Measurements from ENCODE around the gene ASB1.
"Not testable (repeated sequence)": the region's sequence is repeated elsewhere in the genome, so short reads cannot be mapped to it uniquely, and the experiment has no call there.

Gene ASB1

DNA sequence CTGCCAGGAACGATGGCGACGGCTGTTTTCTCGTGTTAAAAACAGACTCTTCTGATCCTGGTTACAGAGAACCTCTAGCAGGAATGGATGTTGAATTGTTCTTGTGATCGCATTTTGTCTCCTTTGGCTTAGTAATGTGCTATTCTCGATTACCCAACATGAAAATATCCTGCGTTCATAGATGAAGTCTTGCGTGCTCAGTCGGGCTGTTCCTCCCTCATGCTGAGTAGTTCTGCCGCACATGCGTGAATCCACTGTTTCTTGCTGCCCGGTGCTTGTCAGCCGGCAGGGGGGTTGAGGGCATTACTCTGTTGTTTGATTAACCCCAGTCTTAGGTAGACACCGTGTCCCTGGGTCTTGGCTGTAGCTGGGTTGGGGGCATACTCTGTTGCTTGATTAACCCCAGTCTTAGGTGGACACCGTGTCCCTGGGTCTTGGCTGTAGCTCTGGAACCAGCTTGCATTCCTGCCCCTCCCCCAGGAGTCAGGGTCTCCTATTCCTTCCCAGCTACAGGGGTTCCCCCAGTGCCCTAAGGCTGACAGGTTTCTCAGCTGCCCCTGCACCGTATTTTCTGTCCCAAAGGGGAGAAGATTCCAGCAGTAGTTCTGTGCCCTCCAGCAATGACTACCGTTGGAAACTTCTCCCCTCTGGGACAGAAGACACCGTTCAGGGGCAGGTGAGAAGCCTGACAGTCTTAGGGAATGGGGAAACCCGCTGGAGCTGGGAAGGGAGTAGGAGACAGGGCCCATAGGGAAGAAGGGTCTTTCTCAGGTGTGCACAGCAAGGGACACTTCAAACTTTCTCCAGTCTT is 22.1 kb upstream of the ASB1 start:
- no peak for DNase-seq

DNA sequence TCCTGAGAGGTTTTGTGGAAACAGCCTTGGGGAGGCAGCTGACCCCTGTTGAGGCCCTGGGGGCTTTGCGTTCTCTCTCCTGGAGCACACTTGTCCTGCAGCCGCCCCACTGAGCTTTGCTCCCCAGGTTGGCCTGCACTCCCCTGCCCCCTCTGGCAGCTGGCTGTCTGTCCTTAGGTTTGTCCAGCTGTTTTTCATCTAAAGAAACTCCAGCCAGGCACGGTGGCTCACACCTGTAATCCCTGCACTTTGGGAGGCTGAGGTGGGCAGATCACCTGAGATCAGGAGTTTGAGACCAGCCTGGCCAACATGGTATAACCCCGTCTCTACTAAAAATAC is 21.5 kb upstream of the ASB1 start:
- DNase-seq = not testable (repeated sequence)

DNA sequence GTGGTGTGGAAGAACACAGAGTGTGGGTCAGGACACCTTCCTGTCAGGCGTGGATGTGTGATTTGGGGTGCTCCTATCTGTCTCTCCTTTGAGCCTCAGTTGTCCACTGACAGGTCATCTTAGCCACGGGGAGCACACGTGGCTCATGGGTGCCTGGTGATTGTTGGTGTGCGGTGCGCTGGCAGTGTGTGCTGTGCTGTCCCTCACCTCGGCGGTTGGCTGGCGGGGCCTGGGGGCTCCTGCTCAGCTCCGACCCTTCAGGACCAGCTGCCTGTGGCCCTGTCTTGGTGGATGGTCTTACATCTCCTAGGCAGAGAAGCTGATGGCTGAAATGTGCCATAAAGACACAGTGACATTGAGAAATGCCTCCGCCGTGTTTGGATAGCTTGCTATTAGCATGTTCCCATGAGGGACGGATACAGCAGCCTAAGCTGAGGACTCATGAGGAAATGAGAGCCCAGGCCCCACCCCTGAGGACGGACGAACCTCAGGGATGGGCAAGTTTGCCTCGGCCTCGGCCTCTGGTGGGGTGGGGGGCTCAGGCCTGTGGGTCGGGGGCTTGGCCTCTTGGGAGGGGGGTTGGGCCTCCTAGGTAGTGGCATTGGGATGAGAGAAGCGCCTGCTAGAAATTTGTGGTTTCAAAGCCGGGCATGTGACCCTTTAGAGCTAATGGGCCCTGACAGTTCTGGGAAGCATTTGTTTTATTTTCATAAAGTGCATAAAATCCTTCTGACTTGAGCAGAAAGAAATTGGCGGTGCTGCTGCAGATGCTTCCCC is 20.3 kb upstream of the ASB1 start:
- no peak for DNase-seq

DNA sequence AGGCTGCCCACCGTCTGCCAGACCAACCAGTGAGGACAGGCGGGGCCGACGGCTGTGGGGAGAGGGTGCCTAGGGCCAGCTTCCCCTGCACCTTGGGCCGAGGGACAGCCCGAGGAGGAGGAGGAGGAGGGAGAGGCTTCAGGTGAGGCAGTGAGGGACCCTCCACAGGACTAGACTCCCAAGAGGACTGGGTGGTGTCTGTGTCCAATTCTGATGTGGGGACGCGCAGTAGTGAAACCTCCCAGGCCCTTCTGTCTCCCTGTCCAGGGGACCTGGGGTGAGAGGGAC is 19.8 kb upstream of the ASB1 start:
- no peak for DNase-seq

DNA sequence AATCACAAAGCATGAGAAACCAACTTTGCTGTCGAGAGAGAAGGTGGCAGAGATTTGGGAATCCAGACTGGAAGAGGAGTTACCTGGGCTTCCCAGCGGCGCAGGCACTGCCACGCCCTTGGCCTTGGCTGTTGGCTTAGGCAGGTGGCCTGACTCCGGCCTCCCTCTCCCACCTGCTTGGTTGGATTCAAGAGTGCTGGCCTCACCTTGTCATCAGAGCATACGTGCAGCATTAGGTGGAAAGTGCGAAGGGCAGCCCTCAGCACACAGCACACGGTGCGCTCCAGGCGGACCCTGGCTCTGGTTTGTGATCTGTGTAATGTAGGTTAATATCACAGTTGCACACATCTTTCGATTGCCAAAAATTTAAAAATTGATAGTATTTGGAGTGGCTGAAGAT is 19.2 kb upstream of the ASB1 start:
- no peak for DNase-seq

DNA sequence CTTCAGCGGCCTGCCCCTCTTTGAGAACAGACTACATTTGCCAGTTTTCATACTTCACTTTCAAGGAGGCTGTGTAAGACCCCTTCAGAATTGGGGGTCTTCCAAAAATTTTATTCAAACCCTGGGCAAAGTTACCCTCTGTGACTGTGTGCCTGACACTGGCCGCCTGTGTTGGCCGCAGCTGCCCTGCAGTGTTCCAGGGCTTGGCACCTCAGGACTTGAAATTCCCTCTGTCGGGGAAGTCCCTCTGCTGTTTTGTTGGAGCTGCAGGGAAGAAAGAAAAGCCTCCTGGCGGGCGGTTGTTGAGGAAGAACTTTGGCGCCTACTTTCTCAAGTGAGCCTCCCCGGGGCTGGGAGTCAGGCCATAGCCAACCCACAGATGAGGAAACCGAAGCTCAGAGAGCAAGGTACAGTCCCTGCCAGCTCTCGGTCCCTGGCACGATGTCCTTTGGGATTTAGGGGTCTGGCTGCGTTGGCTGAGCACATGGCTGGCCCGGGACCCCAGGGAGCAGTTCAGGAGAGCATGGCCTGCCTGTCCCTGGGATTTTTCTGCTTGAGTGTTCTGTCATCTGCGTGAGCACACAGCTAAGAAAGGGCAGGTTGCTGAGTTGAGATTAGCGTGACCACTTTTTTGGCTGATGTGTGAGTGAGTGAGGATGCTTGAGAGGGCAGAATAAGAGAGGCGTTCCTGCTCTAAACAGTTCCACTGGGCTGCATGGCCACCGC is 17.9 kb upstream of the ASB1 start:
- DNase-seq = no peak

DNA sequence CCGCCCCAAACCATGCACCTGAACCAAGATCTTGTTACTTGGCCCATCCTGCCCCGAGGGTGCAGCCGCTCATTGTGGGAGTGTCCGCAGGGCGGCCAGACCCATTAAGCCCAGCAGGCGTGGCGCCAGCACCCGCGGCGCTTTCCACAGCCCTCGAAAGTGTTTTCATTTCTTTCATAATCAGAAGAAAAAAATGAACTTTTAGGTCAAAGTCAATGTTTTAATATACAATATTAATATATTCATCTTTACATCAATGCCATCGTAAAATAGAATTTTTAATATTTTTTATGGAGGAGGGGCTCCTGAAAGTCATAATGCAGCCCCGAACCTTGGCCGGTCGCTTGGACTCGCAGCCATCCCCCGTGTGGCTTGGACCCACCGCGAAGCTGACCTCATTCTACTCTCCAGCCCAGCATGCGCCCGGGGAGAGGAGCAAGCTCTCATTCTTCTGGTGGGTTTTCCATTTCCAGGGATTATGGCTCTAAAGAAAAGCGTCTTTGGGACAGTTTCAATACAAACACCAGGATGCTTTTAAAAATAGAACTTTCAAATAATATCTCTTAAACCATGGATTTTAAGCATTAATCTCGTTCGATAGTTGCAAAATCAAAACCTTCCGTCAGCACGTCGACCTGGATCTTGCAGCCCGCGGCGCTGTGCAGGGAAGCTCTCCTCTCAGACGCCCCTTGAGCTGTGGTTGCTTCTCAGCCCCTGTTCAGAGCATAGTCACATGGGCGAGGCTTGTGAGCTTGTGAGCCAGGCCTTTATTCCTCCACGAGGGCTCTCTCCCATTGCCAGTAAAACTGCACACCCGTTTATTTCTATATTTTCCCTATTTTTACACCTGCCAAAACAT is 17.2 kb upstream of the ASB1 start:
- DNase-seq = no peak

DNA sequence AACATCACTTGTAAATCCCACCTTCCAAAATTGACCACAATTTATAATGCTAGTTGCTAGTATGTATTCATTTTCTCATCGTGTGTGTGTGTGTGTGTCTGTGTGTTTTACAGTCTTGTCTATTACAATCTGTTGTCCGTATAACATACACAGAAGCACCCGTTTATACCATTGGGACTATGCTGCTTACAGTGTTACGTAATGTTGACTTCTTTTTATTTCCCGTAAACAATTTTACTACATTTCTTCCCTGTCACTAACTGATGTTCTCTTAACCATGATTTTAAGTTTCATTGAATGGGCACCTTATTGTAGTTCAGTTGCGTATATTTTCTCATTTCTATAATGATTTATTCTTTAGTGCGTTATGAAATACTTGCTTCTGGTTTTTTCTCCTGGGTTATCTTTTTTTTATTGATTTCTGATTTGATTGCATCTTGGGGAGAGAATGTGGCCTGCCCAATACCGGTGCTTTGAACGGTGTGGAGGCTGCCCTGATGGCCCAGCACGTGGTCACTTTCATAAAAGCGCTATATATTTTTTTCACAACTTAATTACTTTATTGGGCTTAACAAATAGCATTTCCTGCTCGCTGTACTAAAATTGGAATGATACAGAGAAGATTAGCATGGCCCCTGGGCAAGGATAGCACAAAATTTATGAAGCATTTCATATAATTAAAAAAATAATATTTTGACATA is 14.5 kb upstream of the ASB1 start:
- DNase-seq = no peak

DNA sequence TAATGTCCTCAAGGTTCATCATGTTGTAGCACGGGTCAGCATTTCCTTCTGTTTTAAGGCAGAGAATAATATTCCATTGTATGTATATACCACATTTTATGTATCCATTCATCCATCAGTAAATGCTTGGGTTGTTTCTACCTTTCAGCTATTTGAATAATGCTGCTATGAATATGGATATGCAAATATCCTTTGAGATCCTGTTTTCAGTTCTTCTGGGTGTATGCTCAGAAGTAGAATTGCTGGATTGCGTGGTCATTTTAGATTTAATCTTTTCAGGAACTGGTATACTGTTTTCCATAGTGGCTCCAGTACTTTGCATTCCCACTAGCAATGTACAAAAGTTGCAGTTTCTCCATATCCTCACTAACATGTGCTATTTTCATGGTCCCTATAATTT is 13.4 kb upstream of the ASB1 start:
- DNase-seq = no peak

DNA sequence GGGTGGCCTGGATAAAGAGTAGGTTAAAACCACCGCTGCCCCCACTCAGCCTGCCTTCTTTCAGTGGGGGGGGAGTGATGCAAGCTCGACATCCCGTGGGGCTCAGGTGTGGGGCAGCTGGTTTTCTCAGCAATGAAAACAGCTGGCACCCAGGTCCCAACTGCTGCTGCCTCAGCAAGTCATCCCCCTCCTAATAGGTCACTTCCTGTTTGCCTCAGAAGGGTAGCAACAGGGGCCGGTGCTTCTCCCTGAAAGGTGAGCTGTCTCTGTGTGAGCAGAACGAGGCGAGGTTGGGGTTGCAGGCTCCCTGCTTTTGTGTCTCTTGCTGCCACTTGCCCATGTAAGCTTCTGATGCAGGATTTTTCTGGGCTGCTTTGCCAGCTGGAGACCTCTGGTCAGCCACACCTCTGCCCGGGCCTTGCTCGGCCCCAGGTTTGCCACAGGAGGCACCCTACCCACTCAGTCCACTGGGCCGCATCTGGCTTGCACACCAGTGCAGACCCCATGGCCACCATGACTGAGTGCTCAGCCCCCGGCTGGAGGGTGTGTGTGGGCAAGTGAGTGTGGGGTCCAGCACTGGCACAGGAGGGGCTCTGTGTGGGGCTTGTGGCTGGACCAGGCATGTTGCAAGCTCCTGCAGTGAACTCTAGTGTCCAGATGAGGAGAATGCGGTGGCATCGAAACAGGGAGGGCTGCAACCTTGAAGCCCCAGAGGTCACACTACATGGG is 11.5 kb upstream of the ASB1 start:
- no peak for DNase-seq

DNA sequence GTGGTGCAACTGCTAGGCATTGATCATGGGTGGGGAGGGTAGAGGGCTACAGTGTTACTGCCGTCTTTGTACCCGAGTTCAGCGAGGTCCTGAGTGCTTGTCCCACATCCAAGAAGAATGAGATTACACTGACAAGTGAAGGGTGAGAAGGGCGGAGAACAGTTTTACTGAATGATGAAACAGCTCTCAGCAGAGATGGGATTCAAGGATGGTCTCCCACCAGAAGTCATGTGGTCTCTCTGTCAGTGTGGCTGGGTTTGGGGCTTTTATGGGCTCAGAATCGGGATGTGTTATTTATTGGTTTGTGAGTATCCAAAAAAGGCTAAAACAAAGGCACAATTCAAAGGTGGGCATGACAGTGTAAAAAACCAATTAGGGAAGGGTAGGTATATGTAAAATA is 10.8 kb upstream of the ASB1 start:
- DNase-seq = no peak

DNA sequence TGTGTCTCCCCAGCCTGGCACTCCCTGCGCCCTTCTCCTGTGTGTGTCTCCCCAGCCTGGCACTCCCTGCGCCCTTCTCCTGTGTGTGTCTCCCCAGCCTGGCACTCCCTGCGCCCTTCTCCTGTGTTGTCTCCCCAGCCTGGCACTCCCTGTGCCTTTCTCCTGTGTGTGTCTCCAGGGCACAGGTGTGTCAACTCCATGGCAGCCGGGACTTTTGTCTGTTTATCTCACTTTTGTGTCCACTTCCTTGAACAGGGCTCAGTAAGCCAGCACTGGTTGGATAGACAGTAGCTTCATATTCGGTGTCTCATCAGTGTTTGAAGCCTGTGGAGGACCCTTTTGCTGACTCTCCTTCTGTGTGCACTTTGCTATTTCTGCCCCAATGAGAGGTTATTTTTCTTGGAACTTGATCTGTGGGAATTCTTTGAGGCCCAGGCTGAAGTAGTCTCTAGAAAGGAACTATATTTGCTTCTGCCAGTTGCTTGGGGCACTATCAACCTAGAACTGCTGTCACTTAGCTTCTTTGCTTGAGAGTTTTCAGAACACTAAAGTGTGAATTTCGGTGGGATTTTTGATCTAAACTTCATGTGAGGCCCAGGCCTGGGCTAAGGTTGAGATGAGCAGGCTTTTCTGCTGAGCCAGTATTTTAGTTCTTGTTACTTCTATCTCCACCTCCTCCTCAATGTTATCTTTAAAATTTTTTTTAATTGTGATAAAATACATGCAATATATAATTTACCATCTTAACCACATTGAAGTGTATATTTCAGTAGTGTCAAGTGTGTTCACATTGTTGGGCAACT is 8.3 kb upstream of the ASB1 start:
- no peak for DNase-seq

DNA sequence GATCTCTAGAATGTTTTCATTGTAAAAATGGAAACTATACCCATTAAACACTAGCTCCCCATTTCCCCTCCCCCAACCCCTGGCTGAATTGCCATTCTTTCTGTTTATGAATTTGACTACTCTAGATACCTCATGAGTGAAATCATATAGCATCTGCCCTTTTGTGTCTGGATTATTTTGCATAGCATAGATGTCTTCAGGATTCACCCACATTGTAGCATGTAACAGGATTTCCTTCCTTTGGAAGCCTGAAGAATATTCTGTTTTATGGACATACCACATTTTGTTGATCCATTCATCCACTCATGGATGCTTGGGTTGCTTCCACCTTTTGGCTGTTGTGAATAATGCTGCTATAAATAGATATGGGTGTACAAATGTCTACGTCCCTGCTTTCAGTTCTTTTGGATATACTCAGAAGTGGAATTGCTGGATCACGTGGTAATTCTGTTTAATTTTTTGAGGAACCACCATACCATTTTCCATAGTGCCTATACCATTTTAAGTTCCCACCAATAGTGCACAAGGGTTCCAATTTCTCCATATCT is 7.7 kb upstream of the ASB1 start:
- DNase-seq = no peak

DNA sequence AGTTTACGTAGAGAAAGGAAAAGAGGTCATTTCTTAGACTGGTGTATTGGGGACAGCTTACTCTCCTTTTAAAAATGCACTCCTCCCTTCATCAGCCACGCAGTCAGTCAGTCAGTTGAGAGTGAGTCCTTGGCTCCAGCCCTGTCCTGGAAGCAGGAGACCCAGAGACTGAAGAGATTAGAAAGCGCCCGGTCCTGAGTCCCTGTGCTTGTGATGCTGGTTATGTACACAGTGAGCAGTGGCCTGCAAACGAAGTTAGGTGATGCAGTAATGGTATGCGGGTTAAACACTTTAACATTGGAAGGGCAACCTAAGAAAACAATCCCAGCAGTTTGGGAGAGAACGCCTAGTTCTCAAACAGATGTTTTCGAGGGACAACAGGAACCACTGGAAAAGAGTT is 6.3 kb upstream of the ASB1 start:
- DNase-seq = no peak

DNA sequence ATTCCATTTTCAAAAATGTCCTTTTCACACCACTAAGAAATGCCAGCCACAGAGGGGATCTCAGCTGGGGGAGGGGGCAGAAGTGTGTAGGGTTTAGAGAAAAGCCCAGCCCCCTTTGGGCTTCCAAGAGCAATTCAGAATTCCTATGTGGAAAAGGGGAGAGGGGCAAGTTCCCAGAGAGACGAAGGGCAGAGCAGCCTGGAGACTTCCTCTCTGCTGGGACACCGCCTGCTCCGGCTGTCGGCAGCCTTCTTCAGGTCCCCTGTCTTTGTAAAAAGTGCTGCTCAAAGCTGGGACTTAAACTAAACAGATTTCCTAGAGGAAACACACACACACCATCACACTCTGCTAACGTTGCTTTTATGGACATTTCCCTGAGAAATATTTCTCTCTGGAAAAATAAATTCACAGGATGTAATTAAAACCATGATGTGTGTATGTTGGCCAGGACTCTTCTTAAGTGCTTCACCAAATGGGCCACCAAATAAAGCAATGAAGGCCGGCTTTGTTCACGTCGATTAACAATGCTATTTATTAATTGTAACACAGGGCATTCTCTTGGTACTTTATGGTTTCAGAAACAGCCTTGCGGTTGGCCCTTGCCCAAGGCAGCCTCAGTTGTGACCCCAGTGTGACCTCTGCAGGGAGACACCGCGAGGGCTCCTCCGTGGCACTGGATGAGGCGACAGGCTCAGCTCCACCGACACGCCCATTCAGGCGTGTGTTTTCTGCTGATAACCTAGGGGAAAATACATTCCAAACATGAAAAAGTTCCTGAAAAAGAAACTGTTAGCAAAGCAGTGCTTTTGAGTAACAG is 5.6 kb upstream of the ASB1 start:
- DNase-seq = no peak

DNA sequence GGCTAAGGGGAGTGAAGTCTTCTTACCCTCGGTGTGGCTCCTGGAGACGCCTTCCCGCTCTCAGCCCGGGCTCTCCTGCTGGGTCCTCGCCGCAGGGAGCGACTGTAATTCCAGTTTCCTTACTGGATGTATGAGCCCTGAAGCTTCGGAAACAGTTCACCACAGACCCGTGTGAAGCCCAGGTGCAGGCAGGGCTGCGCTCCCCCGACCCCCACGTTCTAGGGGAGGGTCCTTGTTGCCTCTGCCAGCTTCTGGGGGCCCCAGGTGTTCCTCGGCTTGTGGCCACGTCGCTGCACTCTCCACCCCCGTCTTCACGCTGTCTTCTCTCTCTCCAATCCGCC is 5.1 kb upstream of the ASB1 start:
- DNase-seq = no peak

DNA sequence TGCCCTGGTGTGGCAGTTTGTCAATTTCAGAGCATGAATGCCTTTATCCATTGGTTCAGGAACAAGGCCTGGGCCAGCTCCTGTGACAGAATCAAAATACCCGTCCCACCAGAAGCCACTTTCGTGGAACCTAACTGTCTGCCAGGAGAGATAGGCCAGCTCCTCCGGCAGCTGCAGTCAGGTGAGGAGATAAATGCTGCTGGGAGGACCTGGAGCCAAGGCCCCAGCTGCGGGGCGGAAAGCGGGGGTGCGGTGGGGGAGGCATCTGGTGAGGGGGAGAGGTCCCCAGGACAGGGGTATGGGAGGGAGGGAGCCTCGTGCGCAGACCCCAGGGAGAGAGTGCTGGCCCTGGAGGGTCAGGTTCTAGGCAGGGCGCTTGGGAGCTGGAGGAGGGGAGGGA is 4.4 kb upstream of the ASB1 start:
- DNase-seq = no peak

DNA sequence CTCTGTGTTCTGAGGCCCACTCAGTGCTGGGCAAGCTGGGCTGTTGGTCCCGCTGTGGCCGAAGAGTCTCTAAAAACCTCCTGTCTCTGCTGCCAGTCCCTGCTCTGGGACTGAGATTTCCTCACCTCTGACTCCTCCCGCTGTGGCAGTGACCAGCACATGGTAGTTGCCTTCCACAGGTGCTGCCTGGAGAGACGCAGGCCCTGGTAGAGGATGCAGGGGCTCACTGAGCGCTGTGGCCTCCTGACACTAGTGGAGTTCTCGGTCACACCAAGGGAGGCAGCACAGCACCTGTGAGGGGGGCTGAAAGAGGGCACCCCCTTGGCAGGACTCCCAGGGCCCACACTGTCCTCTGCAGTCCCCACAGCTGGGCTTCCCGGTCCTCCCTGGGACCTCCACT is 3.8 kb upstream of the ASB1 start:
- no peak for DNase-seq

DNA sequence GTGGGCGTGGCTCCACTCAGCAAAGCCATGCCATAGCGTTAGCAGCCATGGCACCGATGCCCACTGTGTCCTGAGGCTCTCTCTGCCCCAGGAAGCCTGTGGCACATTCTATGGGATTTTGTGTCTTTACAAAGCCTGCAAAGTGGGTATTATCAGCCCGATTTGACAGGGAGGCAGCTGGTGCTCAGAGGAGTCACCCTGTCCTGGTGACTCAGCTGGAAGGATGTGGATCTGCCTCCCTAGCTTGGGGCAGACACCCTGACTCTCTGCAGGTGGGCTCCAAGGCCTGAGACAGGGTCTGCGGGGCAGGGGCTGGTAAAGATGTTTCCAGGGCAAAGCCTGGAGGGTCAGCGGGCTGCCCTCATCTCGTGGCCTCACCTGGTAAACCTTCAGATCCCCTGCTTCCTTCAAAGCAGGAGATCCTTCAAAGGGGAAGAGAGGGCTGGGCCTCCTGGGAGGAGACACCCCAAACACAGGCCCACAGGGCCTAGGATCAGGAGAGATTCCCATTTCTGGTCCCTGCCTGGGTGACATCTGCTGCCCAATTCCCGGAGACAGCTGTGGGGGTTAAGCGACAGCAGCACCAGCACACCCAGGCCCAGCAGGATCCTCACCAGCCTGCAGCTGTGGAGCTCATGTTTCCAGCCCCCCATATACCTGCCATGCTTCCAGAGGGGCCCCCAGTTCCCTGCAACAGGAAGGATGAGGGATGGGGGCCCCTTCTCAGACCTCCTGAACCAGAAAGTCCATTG is 3.0 kb upstream of the ASB1 start:
- no peak for DNase-seq
